DOHH2 (cell line): ENCODE results near the gene MORN3.

Source experiments
- EZH2phosphoT487 ChIP-seq: fragments of 200-600 bp; sonication (generic); IDR thresholded peaks from 2 replicates; pipeline ENCODE4 v1.6.1; 2017; ENCODE audit warnings: borderline replicate concordance, mild to moderate bottlenecking, antibody characterized with exemption, low read length, moderate library complexity, mixed read lengths
- TF ChIP-seq, protein P1 (sequence below): fragments of 200-600 bp; sonication (generic); IDR thresholded peaks from one replicate; pipeline ENCODE4 v1.5.1; 2014; ENCODE audit warnings: antibody characterized with exemption, mild to moderate bottlenecking, low read depth, low read length; ENCODE audit not compliant: poor library complexity, severe bottlenecking

DNA sequence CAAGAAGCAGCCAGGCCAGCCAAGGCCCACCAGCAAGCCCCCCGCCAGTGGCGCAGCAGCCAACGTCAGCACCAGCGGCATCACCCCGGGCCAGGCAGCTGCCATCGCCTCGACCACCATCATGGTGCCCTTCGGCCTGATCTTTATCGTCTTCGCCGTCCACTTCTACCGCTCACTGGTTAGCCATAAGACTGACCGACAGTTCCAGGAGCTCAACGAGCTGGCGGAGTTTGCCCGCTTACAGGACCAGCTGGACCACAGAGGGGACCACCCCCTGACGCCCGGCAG, 28.2 kb downstream of the MORN3 start:
- TF ChIP-seq, protein P1, sequence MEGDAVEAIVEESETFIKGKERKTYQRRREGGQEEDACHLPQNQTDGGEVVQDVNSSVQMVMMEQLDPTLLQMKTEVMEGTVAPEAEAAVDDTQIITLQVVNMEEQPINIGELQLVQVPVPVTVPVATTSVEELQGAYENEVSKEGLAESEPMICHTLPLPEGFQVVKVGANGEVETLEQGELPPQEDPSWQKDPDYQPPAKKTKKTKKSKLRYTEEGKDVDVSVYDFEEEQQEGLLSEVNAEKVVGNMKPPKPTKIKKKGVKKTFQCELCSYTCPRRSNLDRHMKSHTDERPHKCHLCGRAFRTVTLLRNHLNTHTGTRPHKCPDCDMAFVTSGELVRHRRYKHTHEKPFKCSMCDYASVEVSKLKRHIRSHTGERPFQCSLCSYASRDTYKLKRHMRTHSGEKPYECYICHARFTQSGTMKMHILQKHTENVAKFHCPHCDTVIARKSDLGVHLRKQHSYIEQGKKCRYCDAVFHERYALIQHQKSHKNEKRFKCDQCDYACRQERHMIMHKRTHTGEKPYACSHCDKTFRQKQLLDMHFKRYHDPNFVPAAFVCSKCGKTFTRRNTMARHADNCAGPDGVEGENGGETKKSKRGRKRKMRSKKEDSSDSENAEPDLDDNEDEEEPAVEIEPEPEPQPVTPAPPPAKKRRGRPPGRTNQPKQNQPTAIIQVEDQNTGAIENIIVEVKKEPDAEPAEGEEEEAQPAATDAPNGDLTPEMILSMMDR, result no peak
- no peak for TF ChIP-seq EZH2phosphoT487
